GM15510 (cell line): ENCODE data around the gene RADIL.

ENCODE experiments used
- POLR2A ChIP-seq: IDR thresholded peaks from 3 replicates; pipeline ENCODE4 v1.6.1; 2011; ENCODE audit warnings: borderline replicate concordance; ENCODE audit not compliant: insufficient read length; ENCODE audit errors: extremely low read depth

Gene RADIL

DNA sequence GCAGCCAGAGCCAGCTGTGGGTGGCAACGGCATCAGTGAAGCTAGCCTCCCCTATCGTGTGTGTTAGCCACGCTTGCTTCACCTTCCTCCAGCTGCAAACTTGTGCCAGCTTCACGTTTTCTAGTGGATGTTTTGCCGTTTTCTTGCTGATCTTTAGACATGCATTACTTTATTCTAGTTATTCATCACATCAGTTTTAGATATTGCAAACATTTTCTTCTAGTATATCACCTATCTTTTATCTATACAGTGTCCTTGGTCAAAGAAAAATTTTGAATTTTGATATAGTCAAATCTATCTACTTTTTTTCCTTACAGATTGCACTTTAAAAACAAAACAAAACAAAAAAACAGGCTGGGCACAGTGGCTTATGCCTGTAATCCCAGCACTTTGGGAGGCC lies 15.0 kb downstream of the RADIL start:
- TF ChIP-seq POLR2A, result no peak

DNA sequence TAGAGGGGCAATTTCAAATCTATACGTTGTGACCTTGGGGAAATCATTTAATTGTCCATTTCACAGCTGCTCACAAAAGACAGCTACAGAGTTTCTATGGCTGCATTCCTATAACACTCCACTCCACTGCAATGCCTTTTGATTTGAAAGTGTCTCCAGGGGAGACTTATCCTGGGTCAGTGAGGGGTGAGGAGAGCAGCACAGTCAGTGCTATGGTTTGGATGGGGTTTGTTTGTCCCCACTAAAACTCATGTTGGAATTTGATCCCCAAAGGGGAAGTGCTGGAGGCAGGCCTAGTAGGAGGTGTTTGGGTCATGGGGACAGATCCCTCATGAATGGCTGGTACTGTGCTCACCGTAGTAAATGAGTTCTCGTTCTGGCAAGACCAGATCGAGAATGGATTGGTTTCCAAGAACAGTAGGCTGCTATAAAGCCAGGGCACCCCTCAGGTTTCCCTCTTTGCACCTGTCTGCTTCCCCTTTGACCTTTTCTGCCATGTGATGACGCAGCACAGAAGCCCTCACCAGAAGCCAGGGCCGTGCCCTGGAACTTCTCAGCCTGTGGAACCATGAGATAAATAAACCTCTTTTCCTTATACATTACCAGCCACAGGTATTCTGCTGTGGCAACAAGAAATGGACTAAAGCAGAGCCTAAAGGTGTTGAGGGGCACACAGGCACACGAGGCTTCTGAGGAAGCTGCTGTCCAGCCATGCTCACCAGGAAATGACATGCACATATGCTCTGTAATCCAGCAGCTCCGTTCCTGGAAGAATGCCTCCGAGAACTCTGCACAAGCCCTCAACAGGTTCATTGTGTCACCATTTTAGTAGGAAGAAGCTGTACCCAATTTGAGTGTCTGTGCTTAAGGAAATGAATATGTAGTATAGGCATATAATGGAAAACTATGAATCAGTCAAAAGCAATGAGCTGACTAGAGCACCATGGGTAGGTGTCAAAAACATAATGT lies 16.7 kb downstream of the RADIL start:
- TF ChIP-seq POLR2A, result no peak

DNA sequence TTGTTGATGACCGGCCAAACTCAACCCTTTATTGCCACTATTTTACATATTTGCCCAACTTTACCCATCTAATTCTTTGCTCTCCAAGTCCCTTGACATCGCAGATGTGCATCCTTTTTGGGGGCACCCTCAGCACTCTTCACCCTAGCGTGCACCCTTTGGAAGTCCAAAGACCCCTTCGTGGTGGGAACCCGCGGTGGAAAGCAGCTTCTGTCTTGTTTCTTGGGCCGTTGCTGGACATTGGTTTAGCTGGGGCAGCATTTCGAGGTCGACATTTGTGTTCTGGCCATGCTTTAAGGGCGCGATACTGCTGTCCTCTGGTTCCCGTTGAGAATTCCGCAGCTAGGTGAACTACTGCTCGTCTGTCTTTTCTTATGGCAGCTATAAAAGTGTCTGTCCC lies 21.4 kb downstream of the RADIL start:
- TF ChIP-seq POLR2A, result no peak

DNA sequence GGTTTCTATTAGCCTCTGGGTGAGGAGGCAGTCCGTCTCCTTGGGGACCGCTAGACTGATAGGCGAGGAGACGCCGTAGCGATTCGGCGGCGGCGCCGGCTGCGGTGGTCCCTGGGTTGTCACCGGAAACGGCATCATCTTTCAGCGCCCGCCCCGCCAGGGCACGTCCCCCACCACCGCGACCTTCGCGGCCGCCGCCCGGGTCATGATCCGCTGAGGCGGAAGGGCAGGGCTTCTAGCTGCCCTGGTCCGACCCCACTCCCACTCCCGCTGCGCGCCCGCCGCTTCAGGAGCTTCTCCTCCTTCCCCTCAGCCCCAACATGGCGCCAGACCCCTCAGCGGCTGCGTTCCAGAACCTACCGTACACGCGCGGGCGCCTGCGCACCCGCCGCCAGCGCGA lies 21.8 kb downstream of the RADIL start, which contains the start of gene PAPOLB:
PAPOLB (minus strand) TSS at position 358 of the 400 bp plus-strand sequence; CDS start at position 138, 220 bp downstream.
- no peak for TF ChIP-seq POLR2A

DNA sequence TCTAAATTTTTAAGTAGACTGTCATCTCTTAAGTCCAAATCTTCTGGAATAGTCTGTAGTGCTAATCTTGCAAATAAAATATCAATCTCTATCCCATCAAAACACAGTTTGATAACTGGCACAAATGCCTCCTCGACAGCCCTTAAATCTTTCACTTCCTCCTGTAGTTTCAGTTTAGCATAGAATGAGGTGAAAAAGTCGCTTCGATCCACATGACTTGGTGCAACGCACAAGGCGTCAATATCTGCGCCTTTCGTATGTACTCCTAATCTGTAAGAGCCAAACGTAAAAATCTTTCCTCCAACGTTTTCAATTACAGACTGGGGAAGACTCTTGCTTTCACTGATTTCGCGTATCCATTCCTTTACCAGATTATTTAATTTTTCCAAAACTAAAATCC lies 22.3 kb downstream of the RADIL start:
- no peak for TF ChIP-seq POLR2A

DNA sequence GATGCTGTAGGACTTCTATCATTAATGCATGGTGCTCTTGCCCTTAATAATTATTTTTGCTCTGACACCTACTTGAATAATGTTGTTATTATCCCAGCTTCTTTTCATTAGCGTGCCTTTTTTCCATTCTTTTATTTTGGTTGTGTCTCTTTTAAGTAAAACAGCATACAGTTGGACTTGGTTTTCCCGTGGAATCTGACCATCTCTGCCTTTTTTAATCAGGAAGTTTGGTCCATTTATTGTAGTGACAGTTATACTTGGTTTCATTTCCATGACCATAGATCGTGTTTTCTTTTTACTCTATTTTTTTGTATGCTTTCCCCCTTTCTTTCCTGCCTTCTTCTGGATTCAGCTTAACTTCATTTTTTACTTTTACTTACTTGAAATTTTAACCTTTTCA lies 26.3 kb downstream of the RADIL start:
- no peak for TF ChIP-seq POLR2A

- TF ChIP-seq POLR2A, result no peak
These were observed 27.0 kb downstream of the RADIL start for GRCh38 chr7:4856336-4857057.

DNA sequence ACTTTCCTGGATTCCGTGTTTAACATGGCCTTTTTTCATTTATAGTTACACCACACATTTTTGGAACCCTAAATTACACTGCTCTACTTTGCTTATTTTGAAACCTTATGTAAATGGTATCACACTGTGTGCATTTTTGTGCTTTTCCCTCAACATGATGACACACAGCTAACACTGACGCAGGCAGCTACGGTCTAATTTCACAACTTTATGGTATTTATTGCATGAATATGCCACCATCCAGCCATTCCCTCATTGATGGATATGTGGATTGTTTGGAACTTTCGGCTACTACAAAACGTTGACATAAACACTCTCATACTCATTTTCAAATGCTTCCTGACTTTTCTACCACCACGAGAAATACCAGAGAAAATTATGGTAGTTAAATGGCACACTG lies 28.6 kb downstream of the RADIL start:
- TF ChIP-seq POLR2A, result no peak

DNA sequence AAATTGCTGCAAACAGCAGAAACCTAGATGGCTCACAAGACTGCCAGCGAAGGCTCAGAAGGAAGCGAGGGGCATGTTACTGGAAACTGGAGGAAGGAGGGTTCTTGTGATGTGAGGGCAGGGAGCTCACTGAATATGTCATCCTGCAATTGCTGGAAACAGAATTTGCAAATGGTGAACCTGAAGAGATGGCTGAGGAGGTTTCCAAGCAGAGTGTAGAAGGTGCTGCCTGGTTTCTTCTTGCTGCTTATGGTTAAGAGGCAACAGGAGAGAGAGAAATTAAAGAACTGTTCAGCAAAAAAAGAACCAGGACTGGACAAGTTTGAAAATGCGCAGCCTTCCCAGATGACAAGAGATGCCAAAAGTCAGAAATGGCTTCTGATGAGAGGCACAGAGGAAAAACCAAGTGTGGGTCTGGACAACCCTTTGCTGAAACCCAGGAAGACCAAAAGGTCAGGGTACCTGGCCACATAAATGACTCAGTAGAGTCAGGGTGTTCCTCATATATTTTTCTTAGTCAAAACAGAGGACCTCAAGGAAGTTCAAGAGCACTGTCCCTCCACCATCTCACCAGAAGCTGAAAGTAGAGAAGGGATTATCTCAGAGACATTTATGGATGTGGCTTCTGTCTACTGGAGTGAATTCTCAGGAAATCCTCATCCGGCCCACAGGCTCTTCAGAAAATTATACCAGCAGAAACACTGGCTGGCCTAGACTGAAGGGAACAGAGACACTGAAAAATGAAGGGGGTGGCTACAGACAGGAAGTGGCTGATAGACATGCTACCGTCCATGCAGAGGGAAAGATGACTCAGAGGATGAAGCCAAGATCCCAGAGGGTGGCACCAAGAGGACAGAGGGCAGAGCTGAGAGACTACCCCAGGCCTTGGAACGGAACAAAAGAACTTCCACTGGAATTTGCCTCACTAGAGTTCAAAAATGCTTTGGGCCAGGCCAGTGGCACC lies 31.8 kb downstream of the RADIL start:
- no peak for TF ChIP-seq POLR2A

GRCh38 chr7:4850262-4850795 lies 33.2 kb downstream of the RADIL start:
- no peak for TF ChIP-seq POLR2A

GRCh38 chr7:4849390-4849789 lies 34.1 kb downstream of the RADIL start:
- no peak for TF ChIP-seq POLR2A

DNA sequence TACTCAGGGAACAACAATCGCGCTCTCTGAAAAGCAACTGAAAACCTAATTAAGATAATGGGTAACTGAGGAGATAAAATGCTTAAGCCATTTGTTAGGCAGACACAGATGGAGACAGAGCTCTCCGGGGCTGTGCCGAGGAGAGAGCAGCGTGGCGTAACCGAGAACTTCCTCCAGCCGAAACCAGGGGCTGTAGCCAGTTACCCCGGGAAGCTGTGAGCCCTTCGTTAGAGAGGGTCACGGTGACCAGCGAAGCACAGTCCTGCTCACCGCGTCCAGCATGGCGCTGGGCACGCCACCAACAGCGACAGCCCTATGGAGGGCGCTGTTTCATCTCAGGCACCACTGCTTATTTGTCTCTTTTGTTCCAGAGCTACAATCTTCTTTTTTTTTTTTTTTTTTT lies 37.8 kb downstream of the RADIL start:
- no peak for TF ChIP-seq POLR2A

- no peak for TF ChIP-seq POLR2A
These were observed 41.0 kb downstream of the RADIL start for GRCh38 chr7:4842319-4843064.

DNA sequence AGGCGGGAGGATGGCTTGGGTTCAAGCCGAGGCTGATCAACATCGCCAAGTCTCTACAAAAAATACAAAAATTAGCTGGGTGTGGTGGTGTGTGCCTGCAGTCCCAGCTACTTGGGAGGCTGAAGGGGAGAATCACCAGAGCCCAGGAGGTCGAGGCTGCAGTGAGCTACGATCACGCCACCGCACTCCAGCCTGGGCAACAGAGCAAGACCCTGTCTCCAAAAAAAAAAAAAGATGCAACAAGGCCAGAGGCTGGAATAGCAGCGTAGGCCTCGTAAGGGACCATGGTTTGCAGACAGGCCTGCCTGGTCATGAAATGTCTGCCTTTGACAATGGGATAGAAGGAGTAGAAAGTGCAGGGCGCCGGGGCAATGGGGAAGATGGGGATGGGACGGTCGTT lies 41.7 kb downstream of the RADIL start:
- no peak for TF ChIP-seq POLR2A

- TF ChIP-seq POLR2A, result no peak
These were observed 42.3 kb downstream of the RADIL start for GRCh38 chr7:4841007-4841784.
